ENCODE data around the gene UBE2G1.

DNA sequence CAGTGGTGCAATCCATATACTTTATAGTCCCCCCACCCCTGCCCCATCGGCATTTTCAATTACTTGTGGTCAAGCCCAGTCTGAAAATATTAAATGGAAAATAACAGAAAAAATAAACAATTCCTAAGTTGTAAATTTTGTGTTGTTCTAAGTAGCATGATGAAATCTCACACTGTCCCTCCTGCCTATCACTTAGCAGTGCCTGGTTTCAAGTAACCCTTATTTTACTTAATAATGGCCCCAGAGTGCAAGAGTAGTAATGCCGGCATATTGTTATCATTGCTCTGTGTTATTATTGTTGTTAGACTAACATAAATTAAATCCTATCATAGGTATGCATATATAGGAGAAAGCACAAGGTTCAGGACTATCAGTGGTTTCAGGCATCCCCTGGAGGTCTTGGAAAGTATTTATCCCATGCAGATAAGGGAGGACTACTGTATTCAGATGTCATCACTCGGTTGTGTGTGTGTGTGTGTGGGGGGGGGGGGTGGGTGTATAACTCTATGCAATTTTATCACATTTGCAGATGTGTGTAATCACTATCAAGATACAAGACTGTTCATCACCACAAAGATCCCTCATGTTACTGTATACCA is 9.3 kb downstream of the UBE2G1 start:
- TF ChIP-seq MXI1 (conservative IDR thresholded peaks at IDR 0.05; ENCODE audit: poor library complexity, severe bottlenecking) (no peak), SMC3 (conservative IDR thresholded peaks at IDR 0.05; ENCODE audit: poor library complexity) (no peak), EZH2 (IDR thresholded peaks at IDR 0.05; ENCODE audit: borderline replicate concordance, insufficient read depth, low read length, poor library complexity, severe bottlenecking) (no peak), POLR2AphosphoS5 (IDR thresholded peaks at IDR 0.05) (no peak), TAF1 (IDR thresholded peaks at IDR 0.05; ENCODE audit: low read depth) (no peak), RAD21 (conservative IDR thresholded peaks at IDR 0.05) (no peak)
- TF ChIP-seq, protein P1, sequence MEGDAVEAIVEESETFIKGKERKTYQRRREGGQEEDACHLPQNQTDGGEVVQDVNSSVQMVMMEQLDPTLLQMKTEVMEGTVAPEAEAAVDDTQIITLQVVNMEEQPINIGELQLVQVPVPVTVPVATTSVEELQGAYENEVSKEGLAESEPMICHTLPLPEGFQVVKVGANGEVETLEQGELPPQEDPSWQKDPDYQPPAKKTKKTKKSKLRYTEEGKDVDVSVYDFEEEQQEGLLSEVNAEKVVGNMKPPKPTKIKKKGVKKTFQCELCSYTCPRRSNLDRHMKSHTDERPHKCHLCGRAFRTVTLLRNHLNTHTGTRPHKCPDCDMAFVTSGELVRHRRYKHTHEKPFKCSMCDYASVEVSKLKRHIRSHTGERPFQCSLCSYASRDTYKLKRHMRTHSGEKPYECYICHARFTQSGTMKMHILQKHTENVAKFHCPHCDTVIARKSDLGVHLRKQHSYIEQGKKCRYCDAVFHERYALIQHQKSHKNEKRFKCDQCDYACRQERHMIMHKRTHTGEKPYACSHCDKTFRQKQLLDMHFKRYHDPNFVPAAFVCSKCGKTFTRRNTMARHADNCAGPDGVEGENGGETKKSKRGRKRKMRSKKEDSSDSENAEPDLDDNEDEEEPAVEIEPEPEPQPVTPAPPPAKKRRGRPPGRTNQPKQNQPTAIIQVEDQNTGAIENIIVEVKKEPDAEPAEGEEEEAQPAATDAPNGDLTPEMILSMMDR (IDR thresholded peaks at IDR 0.05; ENCODE audit: poor library complexity, severe bottlenecking), result no peak
- TF ChIP-seq, protein P2, sequence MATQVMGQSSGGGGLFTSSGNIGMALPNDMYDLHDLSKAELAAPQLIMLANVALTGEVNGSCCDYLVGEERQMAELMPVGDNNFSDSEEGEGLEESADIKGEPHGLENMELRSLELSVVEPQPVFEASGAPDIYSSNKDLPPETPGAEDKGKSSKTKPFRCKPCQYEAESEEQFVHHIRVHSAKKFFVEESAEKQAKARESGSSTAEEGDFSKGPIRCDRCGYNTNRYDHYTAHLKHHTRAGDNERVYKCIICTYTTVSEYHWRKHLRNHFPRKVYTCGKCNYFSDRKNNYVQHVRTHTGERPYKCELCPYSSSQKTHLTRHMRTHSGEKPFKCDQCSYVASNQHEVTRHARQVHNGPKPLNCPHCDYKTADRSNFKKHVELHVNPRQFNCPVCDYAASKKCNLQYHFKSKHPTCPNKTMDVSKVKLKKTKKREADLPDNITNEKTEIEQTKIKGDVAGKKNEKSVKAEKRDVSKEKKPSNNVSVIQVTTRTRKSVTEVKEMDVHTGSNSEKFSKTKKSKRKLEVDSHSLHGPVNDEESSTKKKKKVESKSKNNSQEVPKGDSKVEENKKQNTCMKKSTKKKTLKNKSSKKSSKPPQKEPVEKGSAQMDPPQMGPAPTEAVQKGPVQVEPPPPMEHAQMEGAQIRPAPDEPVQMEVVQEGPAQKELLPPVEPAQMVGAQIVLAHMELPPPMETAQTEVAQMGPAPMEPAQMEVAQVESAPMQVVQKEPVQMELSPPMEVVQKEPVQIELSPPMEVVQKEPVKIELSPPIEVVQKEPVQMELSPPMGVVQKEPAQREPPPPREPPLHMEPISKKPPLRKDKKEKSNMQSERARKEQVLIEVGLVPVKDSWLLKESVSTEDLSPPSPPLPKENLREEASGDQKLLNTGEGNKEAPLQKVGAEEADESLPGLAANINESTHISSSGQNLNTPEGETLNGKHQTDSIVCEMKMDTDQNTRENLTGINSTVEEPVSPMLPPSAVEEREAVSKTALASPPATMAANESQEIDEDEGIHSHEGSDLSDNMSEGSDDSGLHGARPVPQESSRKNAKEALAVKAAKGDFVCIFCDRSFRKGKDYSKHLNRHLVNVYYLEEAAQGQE (IDR thresholded peaks at IDR 0.05; ENCODE audit: borderline replicate concordance), result no peak

Data from neural cell (in vitro differentiated cells).